HG03521 (cell line): ENCODE data around the gene HIC1.

Experiments
- ATAC-seq: cut with Tn5 transposase; IDR thresholded peaks from one replicate; pipeline ENCODE4 v1.9.1; 2021; ENCODE audit warnings: mild to moderate bottlenecking, moderate library complexity; ENCODE audit not compliant: unreplicated experiment

The HIC1 gene

GRCh38 chr17:2058586-2059546 is 4.0 kb downstream of the HIC1 start:
- ATAC-seq, result no peak

- no peak for ATAC-seq
These were observed 4.9 kb downstream of the HIC1 start for GRCh38 chr17:2059547-2060384.

- ATAC-seq, result no peak
These were observed 5.4 kb downstream of the HIC1 start for GRCh38 chr17:2060385-2060658.

- no peak for ATAC-seq
These were observed 6.0 kb downstream of the HIC1 start for GRCh38 chr17:2060681-2061440.

GRCh38 chr17:2061441-2061958 is 6.6 kb downstream of the HIC1 start:
- ATAC-seq, result no peak

- ATAC-seq, result no peak
These were observed 7.8 kb downstream of the HIC1 start for GRCh38 chr17:2062571-2063183.

- ATAC-seq, result no peak
These were observed 8.6 kb downstream of the HIC1 start for GRCh38 chr17:2063261-2064146.

GRCh38 chr17:2064147-2064489 is 9.2 kb downstream of the HIC1 start:
- no peak for ATAC-seq

GRCh38 chr17:2064520-2064971 is 9.6 kb downstream of the HIC1 start:
- ATAC-seq, result no peak

- ATAC-seq, result no peak
These were observed 10.3 kb downstream of the HIC1 start for GRCh38 chr17:2064980-2065785.

GRCh38 chr17:2065949-2066400 is 11.1 kb downstream of the HIC1 start:
- ATAC-seq, result no peak

GRCh38 chr17:2067048-2067561 is 12.2 kb downstream of the HIC1 start:
- ATAC-seq, result no peak

GRCh38 chr17:2067608-2068024 is 12.7 kb downstream of the HIC1 start:
- ATAC-seq, result no peak

GRCh38 chr17:2068031-2068518 is 13.2 kb downstream of the HIC1 start:
- no peak for ATAC-seq

GRCh38 chr17:2068519-2069051 is 13.7 kb downstream of the HIC1 start:
- ATAC-seq, result no peak

GRCh38 chr17:2070241-2071023 is 15.5 kb downstream of the HIC1 start:
- peak; percentile 73 for ATAC-seq

- ATAC-seq, result no peak
These were observed 16.1 kb downstream of the HIC1 start for GRCh38 chr17:2071024-2071385.
